ENCODE measurements around the gene COL9A3. TPM values are rescaled to one million over a fixed set of nuclear protein-coding genes. Genes with fewer than 3 reads are reported as not detected.
A peak's percentile ranks its signal among the peaks of the same experiment; 100 is the strongest.

The COL9A3 gene
- total and polyA plus RNA-seq, 2 of the 8 experiments (the other 6 are each of a cell fraction or from before 2014, with no cell fraction given), result 21.7 to 80.1 TPM

GRCh38 chr20:62795023-62795761 is 21.7 kb upstream of the COL9A3 start:
- no peak overlapping the region for H3K23ac ChIP-seq (ENCODE audit: insufficient read length)
- peak overlapping the region; percentile 62 for H4K5ac ChIP-seq (ENCODE audit: insufficient read length, low read depth, low read length)
- H2BK120ac ChIP-seq (replicated peaks; ENCODE audit: low read depth, low read length), result peak overlapping the region; percentile 54
- peak overlapping the region; percentile 82 for H4K8ac ChIP-seq (ENCODE audit: extremely low read depth, insufficient read depth, low read length)
- CTCF ChIA-PET (ENCODE audit: partially characterized antibody), result interaction anchor here (1.6 to 6.2 kb wide), 3 partner anchors 12 to 89 kb away, joined by 5 to 37 read pairs (median 6); no protein-coding TSS in a partner anchor
- H3K18ac ChIP-seq (ENCODE audit: extremely low read depth, low read length), result peak overlapping the region; percentile 90
- H3K79me1 ChIP-seq (ENCODE audit: low read depth, low read length), result no peaks in the 10 kb centered on the region
- POLR2A ChIA-PET (ENCODE audit: partially characterized antibody), result interaction anchor here (1.5 to 1.9 kb wide), 3 partner anchors 20 to 153 kb away, joined by 4 to 10 read pairs (median 6); partner anchors contain the start of genes COL9A3 and SLCO4A1
- peak overlapping the region; percentile 33 to 65 (median 52) for H3K4me3 ChIP-seq (ENCODE audit: extremely low read depth in 1 of 4, insufficient read depth in 2 of 4, low read depth in 3 of 4, low read length in 4 of 4)
- 0 out of 2 replicates have a peak overlapping the region, but pooled peaks have one; percentile 48 for H2AFZ ChIP-seq (ENCODE audit: low read length)
- H3K23me2 ChIP-seq (ENCODE audit: low read depth, low read length), result peaks cover 7% of the 10 kb centered on the region; the same call in 1 of the 2 replicates
- H2BK12ac ChIP-seq (ENCODE audit: low read depth, low read length), result peak overlapping the region; percentile 60; the same call in 1 of the 2 replicates
- no peak overlapping the region for H3K56ac ChIP-seq (replicated peaks; ENCODE audit: insufficient read length, low read depth, low read length)
- peaks cover 0 to 11% (median 6%) of the 10 kb centered on the region in 4 experiments; a peak in 4 of 7 replicates for H3K4me1 ChIP-seq (replicated peaks in 1 of 4; ENCODE audit: control insufficient read depth in 3 of 4, insufficient read depth in 4 of 4, low read length in 3 of 4)
- no peak for FAIRE-seq
- no peak overlapping the region for H2AK5ac ChIP-seq (ENCODE audit: low read depth, low read length)
- H4K20me1 ChIP-seq (replicated peaks in 1 of 2; ENCODE audit: control insufficient read depth in 1 of 2, insufficient read depth in 2 of 2, low read length in 2 of 2), result peaks cover 0 to 10% of the 10 kb centered on the region in 2 experiments
- H3K36me3 ChIP-seq (ENCODE audit: control insufficient read depth in 2 of 4, insufficient read depth in 4 of 4, low read length in 3 of 4), result peaks cover 2 to 18% (median 9%) of the 10 kb centered on the region in 4 experiments; a peak in 4 of 8 replicates
- H2BK20ac ChIP-seq (ENCODE audit: low read length), result no peak overlapping the region
- H3K9ac ChIP-seq (replicated peaks in 1 of 4; ENCODE audit: extremely low read depth in 1 of 4, low read depth in 3 of 4, low read length in 3 of 4), result no peak overlapping the region
- peak overlapping the region; percentile 91 for H4K91ac ChIP-seq (replicated peaks; ENCODE audit: insufficient read length, low read length)
- peak in 1 of 2 experiments; percentile 77 for DNase-seq (ENCODE audit: low read depth in 1 of 2, low spot score in 2 of 2)
- no peaks in the 10 kb centered on the region for H3K9me3 ChIP-seq (ENCODE audit: insufficient read depth in 2 of 2, low read depth in 1 of 2, low read length in 1 of 2)
- no peak overlapping the region for H3K27ac ChIP-seq (ENCODE audit: low read depth, low read length)
- no peaks in the 10 kb centered on the region for H3K79me2 ChIP-seq (ENCODE audit: control insufficient read depth in 1 of 2, insufficient read depth in 2 of 2, low read length in 2 of 2)
- H3K4me2 ChIP-seq (ENCODE audit: insufficient read depth in 1 of 2, low read depth in 2 of 2, low read length in 2 of 2), result peak overlapping the region; percentile 75 to 85
- H3K27me3 ChIP-seq (replicated peaks in 1 of 4; ENCODE audit: control insufficient read depth in 3 of 4, extremely low read depth in 1 of 4, insufficient read depth in 3 of 4, low read length in 3 of 4), result peaks cover 0 to 18% (median 11%) of the 10 kb centered on the region in 4 experiments; a peak in 5 of 7 replicates
- H3K4ac ChIP-seq (replicated peaks; ENCODE audit: insufficient read length, low read depth, low read length), result no peak overlapping the region
- WGBS, 2 experiments (ENCODE audit: extremely low coverage in 1 of 2, insufficient coverage in 1 of 2, insufficient read length in 1 of 2, insufficient replicate concordance in 2 of 2, low coverage in 1 of 2, low lambda C conversion rate in 2 of 2, missing lambda C conversion rate in 1 of 2), result 3% methylated on average over 61 of the region's 68 CpGs; no CpG with 5 or more reads in 1 of the 2 experiments
- H3K14ac ChIP-seq (ENCODE audit: insufficient read length), result no peak overlapping the region
- H2BK15ac ChIP-seq (ENCODE audit: low read length), result peak overlapping the region; percentile 88; the same call in 1 of the 2 replicates
- no peak overlapping the region; the same call in 1 of the 2 replicates for H2BK5ac ChIP-seq (ENCODE audit: low read depth, low read length)
- TF ChIP-seq ZNF274 (IDR thresholded peaks at IDR 0.05; ENCODE audit: borderline replicate concordance, extremely low read depth, low read length) (no peak), EZH2 (IDR thresholded peaks at IDR 0.05; ENCODE audit: low read depth, low read length, severe bottlenecking) (peak; percentile 60), HDAC6 (IDR thresholded peaks at IDR 0.05; ENCODE audit: low read depth, low read length) (no peak), KDM1A (IDR thresholded peaks at IDR 0.05; ENCODE audit: borderline replicate concordance, low read length) (peak; percentile 84), ASH2L (IDR thresholded peaks at IDR 0.05; ENCODE audit: low read length) (peak; percentile 42), BACH1 (IDR thresholded peaks at IDR 0.05; ENCODE audit: low read length) (no peak), KDM5A (IDR thresholded peaks at IDR 0.05; ENCODE audit: low read length) (no peak), PHF8 (conservative IDR thresholded peaks at IDR 0.05; ENCODE audit: low read depth, low read length) (0 out of 2 replicates have a peak, but pooled peaks have one; percentile 24), MAX (IDR thresholded peaks at IDR 0.05) (peak; percentile 61)

Data from H1 (cell line).